Esophagus mucosa (tissue), 1 donor: Measurements from ENCODE around the gene AZIN2. TPM values are rescaled to one million over a fixed set of nuclear protein-coding genes. Genes with fewer than 3 reads are reported as not detected.
"Not testable (repeated sequence)": the region's sequence is repeated elsewhere in the genome, so short reads cannot be mapped to it uniquely, and the experiment has no call there.

Source experiments
- ATAC-seq: fragments of 200-7000 bp; cut with Tn5 transposase; one replicate; pipeline ENCODE4 v1.9.1; 2020
- total RNA-seq: library from RNA; stranded (reverse); gene quantifications from one replicate; pipeline ENCODE4 v1.2.4, GENCODE V29; 2023
- donor health status: DM: yes; HTN: yes; CAD: no.

Gene AZIN2
- total RNA-seq, 1 donor from 2014 or later: 1.4 TPM

GRCh38 chr1:33060579-33061083 is 20.3 kb upstream of the AZIN2 start:
- peak; percentile 79 for ATAC-seq

DNA sequence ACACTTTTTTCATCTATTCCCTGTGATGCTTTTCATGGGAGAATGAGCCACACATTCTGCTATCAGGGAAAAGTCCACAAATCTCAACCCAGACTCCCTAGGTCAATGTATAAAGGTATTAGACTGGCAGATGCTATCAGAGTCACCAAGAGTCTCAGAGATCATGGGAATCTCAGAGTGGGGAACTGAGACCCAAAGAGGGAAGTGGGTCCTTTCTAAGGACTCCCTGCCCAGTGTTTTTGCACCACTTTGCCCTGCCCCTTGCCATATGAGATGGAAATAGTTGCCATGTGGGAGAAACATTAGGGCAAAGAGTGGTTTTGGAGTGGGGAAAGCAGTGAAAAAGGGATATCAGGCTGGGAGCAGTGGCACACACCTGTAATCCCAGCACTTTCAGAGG is 19.1 kb upstream of the AZIN2 start:
- no peak for ATAC-seq

DNA sequence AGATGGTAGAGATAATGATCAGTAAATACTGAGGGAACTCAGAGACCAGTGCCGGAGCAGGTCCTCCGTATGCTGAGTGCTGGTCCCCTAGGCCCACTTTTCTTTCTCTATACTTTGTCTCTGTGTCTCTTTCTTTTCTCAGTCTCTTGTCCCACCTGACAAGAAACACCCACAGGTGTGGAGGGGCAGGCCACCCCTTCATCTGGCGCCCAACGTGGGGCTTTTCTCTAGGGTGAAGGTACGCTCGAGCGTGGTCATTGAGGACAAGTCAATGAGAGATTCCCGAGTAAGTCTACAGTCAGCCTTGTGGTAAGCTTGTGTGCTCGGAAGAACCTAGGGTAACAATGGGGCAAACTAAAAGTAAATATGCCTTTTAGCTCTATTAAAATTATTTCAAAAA is 16.7 kb upstream of the AZIN2 start:
- ATAC-seq: not testable (repeated sequence)

- ATAC-seq: no peak
Measured at GRCh38 chr1:33065301-33065700, 15.7 kb upstream of the AZIN2 start.

GRCh38 chr1:33066477-33066876 is 14.5 kb upstream of the AZIN2 start:
- not testable (repeated sequence) for ATAC-seq

GRCh38 chr1:33068108-33068507 is 12.8 kb upstream of the AZIN2 start:
- not testable (repeated sequence) for ATAC-seq

GRCh38 chr1:33070628-33071027 is 10.3 kb upstream of the AZIN2 start:
- no peak for ATAC-seq

DNA sequence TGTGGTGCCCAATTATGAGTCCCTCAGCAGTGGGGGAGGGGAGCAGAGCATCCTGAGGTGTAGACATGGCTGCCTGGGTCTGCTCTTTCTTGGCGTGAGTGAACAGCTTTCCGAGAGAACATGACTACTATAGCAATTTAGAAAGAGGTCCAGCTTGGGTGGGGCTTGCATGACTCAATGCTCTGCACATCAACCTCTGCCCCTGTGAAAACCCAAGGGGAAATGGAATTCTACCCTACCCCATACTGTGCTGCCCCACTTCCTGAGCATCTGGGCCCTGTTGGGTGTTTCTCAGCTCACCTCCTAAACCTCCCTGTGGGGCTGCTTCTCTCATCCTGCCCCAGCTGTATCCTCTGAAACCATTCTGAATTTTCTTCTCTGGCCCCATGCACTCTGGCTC is 8.2 kb upstream of the AZIN2 start:
- ATAC-seq: peak; percentile 17

- no peak for ATAC-seq
Measured at GRCh38 chr1:33074193-33074945, 6.6 kb upstream of the AZIN2 start.

DNA sequence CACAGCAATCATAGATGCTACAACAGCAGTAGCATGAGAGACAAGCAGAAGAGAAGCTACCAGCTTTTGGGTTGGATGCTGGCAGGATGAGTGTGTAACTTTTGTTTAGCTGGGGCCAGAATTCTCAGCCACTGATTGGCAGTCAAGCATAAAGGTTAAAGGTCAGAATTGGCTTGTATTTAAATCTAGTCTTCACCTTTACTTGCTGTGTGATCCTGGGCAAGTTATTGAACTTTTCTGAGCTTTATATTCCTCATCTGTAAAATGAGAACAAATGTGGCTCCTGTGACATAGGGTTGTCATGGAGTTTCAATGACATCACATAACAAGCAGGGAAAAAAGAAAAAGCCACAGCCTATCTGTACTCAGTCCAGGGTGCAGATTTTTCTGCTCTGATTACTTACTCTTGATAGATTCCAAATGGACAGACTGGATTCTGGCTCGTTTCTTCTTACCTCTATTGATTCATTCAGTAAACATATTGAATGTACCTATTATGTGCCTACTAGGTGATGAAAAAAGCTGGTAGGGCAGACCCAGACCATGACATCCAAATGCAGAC is 2.8 kb upstream of the AZIN2 start:
- ATAC-seq: no peak

- ATAC-seq: no peak
Measured at GRCh38 chr1:33080373-33080772, 580 bp upstream of the AZIN2 start.

DNA sequence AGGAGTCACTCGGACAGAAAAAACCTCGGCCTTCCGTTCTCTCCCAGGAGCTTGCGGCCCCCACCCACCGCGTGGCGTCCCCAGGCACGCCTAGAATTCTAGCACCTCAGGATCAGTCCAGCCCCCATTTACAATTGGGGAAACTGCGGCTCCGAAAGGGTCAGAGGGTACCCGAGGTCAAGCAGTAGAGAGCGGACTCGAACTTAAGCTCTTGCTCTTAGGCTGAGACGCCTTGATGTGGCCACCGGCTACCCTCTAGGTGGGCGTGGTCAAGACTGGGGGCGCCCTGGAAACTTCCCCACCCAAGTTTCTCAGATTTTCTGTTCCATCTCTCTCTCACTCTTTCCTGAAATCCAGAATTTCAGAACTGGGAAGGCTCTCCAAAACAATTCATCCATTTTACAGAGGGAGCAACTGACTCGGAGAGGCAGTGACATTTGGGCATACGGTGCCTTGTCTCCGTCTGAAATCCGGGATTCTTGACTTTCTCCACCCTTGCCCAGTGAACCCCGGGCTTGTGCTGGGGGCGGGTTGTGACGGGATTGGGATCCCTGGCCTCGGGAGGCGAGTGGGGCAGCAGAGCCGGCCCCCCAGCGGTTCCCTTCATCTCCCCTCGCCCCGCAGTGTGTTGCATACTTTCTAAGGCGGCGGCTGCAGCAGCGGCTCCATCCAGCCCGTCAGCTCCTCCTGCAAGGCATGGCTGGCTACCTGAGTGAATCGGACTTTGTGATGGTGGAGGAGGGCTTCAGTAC is 777 bp downstream of the AZIN2 start:
- peak; percentile 2 for ATAC-seq

- ATAC-seq: no peak
Measured at GRCh38 chr1:33082575-33083108, 1.7 kb downstream of the AZIN2 start.

DNA sequence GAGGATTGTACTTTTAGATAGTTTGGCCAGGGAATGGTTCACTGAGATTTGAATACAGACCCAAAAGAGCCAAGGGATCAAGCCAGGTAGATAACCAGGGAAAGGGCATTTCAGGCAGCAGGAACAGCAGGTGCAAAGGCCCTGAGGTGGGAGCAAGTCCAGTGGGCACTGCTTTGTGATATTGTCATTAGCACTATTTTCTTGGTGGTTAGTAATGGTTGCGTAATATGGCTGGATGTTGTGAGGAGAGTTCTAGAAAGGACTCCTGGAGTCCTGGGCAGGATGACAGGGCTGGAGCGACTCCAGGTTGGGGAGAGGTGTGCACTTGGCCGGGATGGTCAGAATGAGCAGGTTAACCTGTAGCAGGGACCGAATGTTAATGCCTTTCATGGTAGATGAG is 4.4 kb downstream of the AZIN2 start:
- ATAC-seq: no peak

DNA sequence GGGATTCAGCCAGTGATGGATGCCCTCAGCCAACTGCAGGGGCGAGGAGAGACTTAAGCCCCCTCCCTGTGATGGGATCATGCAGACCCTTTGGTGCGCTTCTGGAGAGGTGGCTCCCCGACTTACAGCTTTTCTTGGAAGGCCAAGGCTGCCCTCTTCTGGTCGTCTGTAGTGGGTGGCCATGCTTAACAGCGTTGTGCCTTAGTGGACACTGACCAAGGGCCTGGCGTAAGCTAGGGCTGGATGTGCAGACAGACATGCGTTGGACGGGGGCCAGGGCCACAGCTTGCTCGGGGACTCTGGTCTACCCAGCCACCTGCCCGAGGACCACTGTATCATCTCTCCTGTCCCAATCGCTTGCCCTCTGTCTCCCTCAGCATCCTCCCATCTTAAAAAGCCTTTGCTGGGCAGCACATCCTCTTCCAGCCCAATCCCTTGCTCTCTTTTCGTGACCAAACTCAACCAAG is 5.5 kb downstream of the AZIN2 start:
- ATAC-seq: peak; percentile 57

DNA sequence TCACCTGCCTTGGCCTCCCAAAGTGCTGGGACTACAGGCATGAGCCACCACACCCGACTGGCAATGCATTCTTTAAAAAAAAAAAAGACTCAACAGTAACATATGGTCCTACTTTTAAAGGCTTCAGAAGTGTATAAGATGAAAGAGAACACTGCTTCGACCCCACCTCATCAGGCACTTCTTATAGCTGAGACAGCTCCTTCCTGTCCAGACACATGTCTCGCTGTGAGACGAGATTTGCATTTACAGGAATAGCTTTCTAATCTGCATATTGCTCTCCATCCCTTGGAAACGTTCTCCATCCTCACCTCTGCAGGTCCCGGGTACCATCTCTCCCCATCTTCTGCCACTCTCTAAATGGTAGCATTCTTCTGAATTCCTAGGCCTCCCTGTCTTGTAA is 6.7 kb downstream of the AZIN2 start:
- ATAC-seq: no peak

DNA sequence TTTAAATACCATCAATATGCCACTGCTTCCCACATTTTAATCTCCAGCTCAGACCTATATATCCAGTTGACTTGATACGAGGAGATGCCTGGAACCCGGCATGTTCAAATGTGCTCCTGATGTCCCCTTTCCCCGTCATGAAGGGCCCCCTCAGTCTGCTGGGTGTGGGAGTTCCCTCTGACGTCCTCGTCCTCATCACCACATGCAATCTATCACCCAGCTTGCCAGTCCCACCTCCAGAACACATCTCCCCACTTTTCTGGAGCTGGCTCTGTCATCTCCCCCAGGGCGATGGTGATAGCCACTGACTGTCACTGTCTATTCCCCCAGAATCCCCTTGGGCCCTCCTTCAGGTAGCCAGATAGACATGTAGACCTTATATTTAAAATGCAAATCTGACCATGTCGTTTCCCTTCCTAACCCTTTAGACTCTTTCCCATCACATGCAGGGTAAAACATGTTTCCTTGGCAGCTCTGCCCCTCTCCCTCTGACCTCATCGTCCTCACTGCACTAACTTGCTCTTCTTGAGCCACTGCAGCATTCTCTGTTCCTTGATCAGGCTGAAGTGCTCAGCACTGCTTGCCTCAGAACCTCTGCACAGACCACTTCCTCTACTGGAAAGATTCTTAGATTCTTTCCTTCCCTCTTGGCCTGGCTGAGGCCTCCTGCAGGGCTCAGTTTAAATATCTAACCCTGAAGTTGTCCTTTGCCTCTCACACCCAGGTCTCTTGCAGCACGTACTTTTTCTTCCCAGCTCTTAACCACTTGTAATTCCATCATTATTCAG is 7.4 kb downstream of the AZIN2 start:
- no peak for ATAC-seq

- ATAC-seq: no peak
Measured at GRCh38 chr1:33089457-33089856, 8.5 kb downstream of the AZIN2 start.

- no peak for ATAC-seq
Measured at GRCh38 chr1:33092438-33092837, 11.5 kb downstream of the AZIN2 start.

- ATAC-seq: no peak
Measured at GRCh38 chr1:33093004-33093403, 12.1 kb downstream of the AZIN2 start.

DNA sequence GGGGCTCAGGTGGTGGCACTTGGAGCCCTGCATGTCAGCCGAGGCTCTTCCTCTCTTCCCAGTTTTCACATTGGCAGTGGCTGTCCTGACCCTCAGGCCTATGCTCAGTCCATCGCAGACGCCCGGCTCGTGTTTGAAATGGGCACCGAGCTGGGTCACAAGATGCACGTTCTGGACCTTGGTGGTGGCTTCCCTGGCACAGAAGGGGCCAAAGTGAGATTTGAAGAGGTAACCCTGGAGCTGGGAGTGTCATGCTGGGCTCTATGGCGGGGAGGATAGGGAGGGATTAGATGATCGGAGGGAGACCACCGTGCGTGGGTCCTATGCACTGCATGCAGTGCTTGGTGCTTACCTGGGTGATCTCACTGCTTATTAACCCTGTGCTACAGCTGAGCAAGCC is 13.5 kb downstream of the AZIN2 start:
- ATAC-seq: no peak

DNA sequence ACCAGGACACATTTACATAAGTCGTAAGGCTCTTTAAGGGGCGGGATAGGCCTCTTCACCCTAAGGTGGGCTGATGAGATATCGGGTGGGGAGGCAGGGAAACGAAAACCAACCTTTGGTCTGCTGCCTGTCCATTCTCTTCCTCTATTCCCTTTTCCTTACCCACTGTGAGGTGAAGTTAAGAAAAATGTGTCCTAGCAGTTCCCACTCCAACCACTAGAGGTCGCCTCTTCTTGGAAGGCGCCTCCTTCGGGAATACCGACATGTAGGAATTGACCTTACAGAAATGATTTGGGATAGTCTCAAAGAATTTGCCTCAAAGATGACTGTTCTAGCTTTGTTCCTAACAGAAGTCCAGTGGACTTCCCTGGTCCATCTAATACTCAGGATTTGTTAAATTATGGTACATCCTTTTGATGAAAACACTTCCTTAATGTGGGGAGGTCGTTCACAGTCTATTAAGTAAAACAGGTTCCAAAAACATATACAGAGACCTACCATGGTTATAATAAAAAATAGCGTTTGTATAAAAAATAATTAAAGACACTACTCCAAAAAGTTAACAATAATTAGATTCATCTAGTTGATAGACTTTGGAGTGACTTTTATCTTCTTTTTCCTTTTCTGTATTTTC is 14.1 kb downstream of the AZIN2 start:
- no peak for ATAC-seq
